Prostate gland (tissue), 2 donors: ENCODE results near the gene ATP13A2. TPM values are rescaled to one million over a fixed set of nuclear protein-coding genes. Genes with fewer than 3 reads are reported as not detected.

Source experiments
- DNase-seq: peaks from one replicate; pipeline ENCODE4 v3.0.0-alpha.2; 2019; ENCODE audit warnings: low spot score
- H3K27ac ChIP-seq, 2 donors: fragments of 200-600 bp; sonication (generic); 2 replicates each; pipeline ENCODE4 v1.5.1; 2017 to 2019
- H3K27me3 ChIP-seq: fragments of 200-600 bp; sonication (generic); replicated peaks from 2 replicates; pipeline ENCODE4 v1.5.1; 2019; ENCODE audit not compliant: insufficient read depth
- H3K36me3 ChIP-seq, 2 donors: fragments of 200-600 bp; sonication (generic); 1 replicate in 1 of 2; 2 replicates in 1 of 2; pipeline versions ENCODE4 v1.5.1 to v1.8.1; 2017 to 2019
- H3K4me1 ChIP-seq: fragments of 200-600 bp; sonication (generic); replicated peaks from 2 replicates; pipeline ENCODE4 v1.5.1; 2019
- H3K4me3 ChIP-seq, 2 donors: fragments of 200-600 bp; sonication (generic); 2 replicates each; pipeline ENCODE4 v1.5.1; 2017 to 2019
- H3K9me3 ChIP-seq: fragments of 200-600 bp; sonication (generic); 2 replicates; pipeline ENCODE4 v1.5.1; 2017
- CTCF ChIP-seq, 4 experiments: fragments of 200-600 bp in 2 of 4; fragments of 450-650 bp in 2 of 4; sonication (generic) in 2 of 4; IDR thresholded peaks; 1 replicate in 3 of 4; 2 replicates in 1 of 4; pipeline ENCODE4 v1.5.1; 2016 to 2019; ENCODE audit warnings: antibody characterized with exemption in 4 of 4, mild to moderate bottlenecking in 2 of 4, moderate library complexity in 2 of 4
- POLR2A ChIP-seq: fragments of 450-650 bp; IDR thresholded peaks from one replicate; pipeline ENCODE4 v1.6.1; 2016; ENCODE audit warnings: antibody characterized with exemption, mild to moderate bottlenecking
- POLR2AphosphoS5 ChIP-seq: sonication (generic); formaldehyde crosslinking; IDR thresholded peaks from one replicate; pipeline ENCODE4 v1.6.1; 2017; ENCODE audit warnings: antibody characterized with exemption
- WGBS: methylation state at CpG from one replicate; pipeline ENCODE4 v1.1.5; 2018; 5-methylcytosine and 5-hydroxymethylcytosine counted together
- intact Hi-C: fragments of 100-400 bp; cut with DNase I; formaldehyde crosslinking; loops from one replicate; pipeline ENCODE4 v1.14.2; 2022
- total RNA-seq, 2 donors: library from RNA; depleted of rRNA; stranded (reverse); fragments of >200 nt; gene quantifications; one replicate each; pipeline ENCODE4 v1.1.0, GENCODE V29; 2016

Gene ATP13A2
- total RNA-seq, 2 donors from 2014 or later: 45.4 to 47.9 TPM

- no peak for DNase-seq
- WGBS: 88% methylated on average over 13 of the region's 13 CpGs
- TF ChIP-seq POLR2AphosphoS5: no peak
- TF ChIP-seq POLR2A: no peak
- TF ChIP-seq CTCF (IDR thresholded peaks at IDR 0.05): no peak
- Histone ChIP-seq H3K36me3 (no peaks in the 10 kb centered on the region), H3K4me3 (no peak overlapping the region), H3K9me3 (no peaks in the 10 kb centered on the region), H3K4me1 (peaks cover 4% of the 10 kb centered on the region), H3K27me3 (no peaks in the 10 kb centered on the region), H3K27ac (no peak overlapping the region)
- intact Hi-C loops: no loop called here
Measured at GRCh38 chr1:17013491-17014320, 2.0 kb upstream of the ATP13A2 start.

- no peak for TF ChIP-seq CTCF (IDR thresholded peaks at IDR 0.05)
- no peak for TF ChIP-seq POLR2AphosphoS5
- no peak for TF ChIP-seq POLR2A
- H3K4me3 ChIP-seq: no peak overlapping the region
- no peaks in the 10 kb centered on the region for H3K9me3 ChIP-seq
- no peak overlapping the region for H3K27ac ChIP-seq
- H3K27me3 ChIP-seq: no peaks in the 10 kb centered on the region
- H3K4me1 ChIP-seq: peaks cover 4% of the 10 kb centered on the region
- 68% methylated on average over 9 of the region's 9 CpGs for WGBS
- DNase-seq: no peak
- intact Hi-C loops: no loop called here
- no peaks in the 10 kb centered on the region for H3K36me3 ChIP-seq
Measured at GRCh38 chr1:17012775-17013490, 1.2 kb upstream of the ATP13A2 start.

GRCh38 chr1:17011092-17011438 lies 663 bp downstream of the ATP13A2 start:
- H3K27me3 ChIP-seq: no peaks in the 10 kb centered on the region
- H3K27ac ChIP-seq: peak overlapping the region; percentile 45 to 70
- DNase-seq: no peak
- H3K9me3 ChIP-seq: no peaks in the 10 kb centered on the region
- WGBS: under 1% methylated on average over 15 of the region's 15 CpGs
- H3K4me3 ChIP-seq: peak overlapping the region; percentile 79 to 92
- peaks cover 4% of the 10 kb centered on the region for H3K4me1 ChIP-seq
- intact Hi-C loops: no loop called here
- H3K36me3 ChIP-seq: no peaks in the 10 kb centered on the region
- TF ChIP-seq POLR2A: no peak
- no peak for TF ChIP-seq POLR2AphosphoS5
- TF ChIP-seq CTCF (IDR thresholded peaks at IDR 0.05): no peak

- Histone ChIP-seq H3K4me1 (peaks cover 4% of the 10 kb centered on the region), H3K27ac (no peak overlapping the region), H3K27me3 (no peaks in the 10 kb centered on the region), H3K4me3 (no peak overlapping the region), H3K36me3 (no peaks in the 10 kb centered on the region), H3K9me3 (no peaks in the 10 kb centered on the region)
- TF ChIP-seq POLR2AphosphoS5: no peak
- no peak for TF ChIP-seq CTCF (IDR thresholded peaks at IDR 0.05)
- TF ChIP-seq POLR2A: no peak
- 91% methylated on average over 4 of the region's 4 CpGs for WGBS
- intact Hi-C loops: no loop called here
- no peak for DNase-seq
Measured at GRCh38 chr1:17009706-17010105, 2.0 kb downstream of the ATP13A2 start.
